ENCODE results near the gene LRRC7.

DNA sequence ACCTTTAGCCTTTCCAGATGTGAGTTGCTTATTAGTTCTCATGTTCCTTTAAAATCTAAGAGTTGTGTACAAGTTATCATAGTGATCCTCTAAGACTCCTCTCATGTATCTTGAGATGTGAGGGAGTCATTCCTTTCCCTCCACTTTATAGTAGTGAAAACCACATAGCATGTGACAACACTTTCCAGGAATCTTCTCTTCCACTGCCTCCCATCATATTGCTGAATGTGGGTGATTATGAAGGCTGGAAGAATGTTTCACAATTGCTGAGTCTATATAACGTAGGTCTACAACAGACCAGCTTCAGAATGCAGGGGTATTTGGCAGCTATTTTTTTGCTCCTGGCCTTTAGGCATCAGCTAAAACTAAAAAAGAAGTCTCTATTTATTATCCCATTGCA lies 44.7 kb upstream of the LRRC7 start:
- TF ChIP-seq, protein P1, sequence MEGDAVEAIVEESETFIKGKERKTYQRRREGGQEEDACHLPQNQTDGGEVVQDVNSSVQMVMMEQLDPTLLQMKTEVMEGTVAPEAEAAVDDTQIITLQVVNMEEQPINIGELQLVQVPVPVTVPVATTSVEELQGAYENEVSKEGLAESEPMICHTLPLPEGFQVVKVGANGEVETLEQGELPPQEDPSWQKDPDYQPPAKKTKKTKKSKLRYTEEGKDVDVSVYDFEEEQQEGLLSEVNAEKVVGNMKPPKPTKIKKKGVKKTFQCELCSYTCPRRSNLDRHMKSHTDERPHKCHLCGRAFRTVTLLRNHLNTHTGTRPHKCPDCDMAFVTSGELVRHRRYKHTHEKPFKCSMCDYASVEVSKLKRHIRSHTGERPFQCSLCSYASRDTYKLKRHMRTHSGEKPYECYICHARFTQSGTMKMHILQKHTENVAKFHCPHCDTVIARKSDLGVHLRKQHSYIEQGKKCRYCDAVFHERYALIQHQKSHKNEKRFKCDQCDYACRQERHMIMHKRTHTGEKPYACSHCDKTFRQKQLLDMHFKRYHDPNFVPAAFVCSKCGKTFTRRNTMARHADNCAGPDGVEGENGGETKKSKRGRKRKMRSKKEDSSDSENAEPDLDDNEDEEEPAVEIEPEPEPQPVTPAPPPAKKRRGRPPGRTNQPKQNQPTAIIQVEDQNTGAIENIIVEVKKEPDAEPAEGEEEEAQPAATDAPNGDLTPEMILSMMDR (IDR thresholded peaks at IDR 0.05): no peak
- no peak for TF ChIP-seq POLR2A (IDR thresholded peaks at IDR 0.05)
